GM12878 (cell line): ENCODE data around the gene C2orf92. TPM values are rescaled to one million over a fixed set of nuclear protein-coding genes. Genes with fewer than 3 reads are reported as not detected.

Experiments
- ATAC-seq: fragments of 200-7000 bp; cut with Tn5 transposase; 3 replicates; pipeline ENCODE4 v1.9.1; 2020; ENCODE audit warnings: mild to moderate bottlenecking, moderate library complexity
- BruUV-seq: library from RNA; stranded (reverse); fragments of 400-500 nt; replicated peaks from 2 replicates; lab custom pipeline; 2021; lab: Mats Ljungman, UMichigan
- CTCF ChIA-PET: fragments of 300-600 bp; sonication (Branson Sonifier 250); formaldehyde crosslinking; extraction: SDS; loops from one replicate; lab custom pipeline; 2021; ENCODE audit warnings: inconsistent platforms; lab: Yijun Ruan, JAX
- POLR2A ChIA-PET: fragments of 350-600 bp; formaldehyde crosslinking; extraction: SDS; loops from one replicate; lab custom pipeline; 2021; ENCODE audit warnings: inconsistent platforms; lab: Charles Lee
- RAD21 ChIA-PET: fragments of 300-600 bp; sonication (Branson Sonifier 250); formaldehyde crosslinking; loops from one replicate; lab custom pipeline; 2023; ENCODE audit warnings: antibody characterized with exemption; ENCODE audit not compliant: unreplicated experiment; lab: Charles Lee
- SMC1A ChIA-PET: fragments of 300-600 bp; sonication (Branson Sonifier 250); formaldehyde crosslinking; loops from one replicate; lab custom pipeline; 2023; ENCODE audit not compliant: unreplicated experiment, uncharacterized antibody; lab: Charles Lee
- DNase-seq: peaks from one replicate; pipeline ENCODE4 v3.0.0-alpha.2; 2011; ENCODE audit warnings: low read depth, low spot score
- FAIRE-seq: peaks from 3 replicates; lab custom pipeline; 2011; peaks lifted over from hg19 to GRCh38; lab: Jason Lieb, UNC
- H2AFZ ChIP-seq: 2 replicates; pipeline ENCODE4 v1.6.0; 2011; ENCODE audit warnings: low read depth, low read length, control low read depth; ENCODE audit not compliant: control insufficient read depth
- H3K27ac ChIP-seq: 2 replicates; pipeline ENCODE4 v1.5.1; 2011; ENCODE audit warnings: control low read depth; ENCODE audit not compliant: control insufficient read depth, insufficient read depth
- H3K27me3 ChIP-seq, 2 experiments: replicated peaks in 1 of 2; 2 replicates each; pipeline versions ENCODE4 v1.6.0 to v1.6.1; 2011; ENCODE audit warnings: low read length in 1 of 2; ENCODE audit not compliant: control insufficient read depth in 2 of 2, insufficient read depth in 2 of 2
- H3K36me3 ChIP-seq, 2 experiments: 2 replicates each; pipeline ENCODE4 v1.5.1; 2011; ENCODE audit warnings: low read length in 1 of 2; ENCODE audit not compliant: control insufficient read depth in 2 of 2, insufficient read depth in 2 of 2
- H3K4me1 ChIP-seq: 2 replicates; pipeline ENCODE4 v1.6.1; 2011; ENCODE audit warnings: mild to moderate bottlenecking, low read length, moderate library complexity, mixed read lengths; ENCODE audit not compliant: control insufficient read depth, insufficient read depth
- H3K4me2 ChIP-seq: 2 replicates; pipeline ENCODE4 v1.6.0; 2011; ENCODE audit warnings: control low read depth; ENCODE audit not compliant: control insufficient read depth, insufficient read depth
- H3K4me3 ChIP-seq: fragments of 200-600 bp; sonication (generic); 2 replicates; pipeline ENCODE4 v1.5.1; 2016
- H3K79me2 ChIP-seq: 2 replicates; pipeline ENCODE4 v1.6.0; 2011; ENCODE audit warnings: low read length; ENCODE audit not compliant: control insufficient read depth, insufficient read depth
- H3K9ac ChIP-seq: 2 replicates; pipeline ENCODE4 v1.8.0; 2011; ENCODE audit warnings: low read length, control low read depth, mixed read lengths; ENCODE audit not compliant: control insufficient read depth, insufficient read depth
- H3K9me3 ChIP-seq: replicated peaks from 3 replicates; pipeline ENCODE4 v1.5.1; 2011; ENCODE audit warnings: mild to moderate bottlenecking, low read length; ENCODE audit not compliant: control insufficient read depth, insufficient read depth
- H4K20me1 ChIP-seq: 2 replicates; pipeline ENCODE4 v1.6.0; 2011; ENCODE audit not compliant: control insufficient read depth, insufficient read depth
- CHD4 ChIP-seq: fragments of 200-600 bp; sonication (generic); IDR thresholded peaks from 2 replicates; pipeline ENCODE4 v1.6.1; 2016; ENCODE audit warnings: mild to moderate bottlenecking
- ETV6 ChIP-seq, 2 experiments: fragments of 450-650 bp in 1 of 2; IDR thresholded peaks in 1 of 2; conservative IDR thresholded peaks in 1 of 2; 2 replicates each; pipeline ENCODE4 v1.6.1; 2014; ENCODE audit warnings: antibody characterized with exemption in 1 of 2, borderline replicate concordance in 1 of 2, low read depth in 1 of 2, mild to moderate bottlenecking in 1 of 2, moderate library complexity in 1 of 2
- MEF2A ChIP-seq: IDR thresholded peaks from 2 replicates; pipeline ENCODE4 v1.6.1; 2011; ENCODE audit warnings: low read depth, mild to moderate bottlenecking, low read length, moderate library complexity; ENCODE audit not compliant: insufficient read depth
- POLR2A ChIP-seq: IDR thresholded peaks from 2 replicates; pipeline ENCODE4 v1.6.1; 2011; ENCODE audit warnings: low read depth, mild to moderate bottlenecking, low read length
- POLR2AphosphoS2 ChIP-seq: IDR thresholded peaks from 2 replicates; pipeline ENCODE4 v1.6.1; 2011; ENCODE audit warnings: low read depth, mild to moderate bottlenecking, low read length, improper control_type of control experiment, moderate library complexity
- RAD21 ChIP-seq: IDR thresholded peaks from 2 replicates; pipeline ENCODE4 v1.6.1; 2011; ENCODE audit warnings: mild to moderate bottlenecking, low read depth, low read length, moderate library complexity; ENCODE audit not compliant: insufficient read depth
- SPI1 ChIP-seq: IDR thresholded peaks from 2 replicates; pipeline ENCODE4 v1.6.1; 2011; ENCODE audit warnings: low read depth, mild to moderate bottlenecking, low read length, moderate library complexity, borderline replicate concordance; ENCODE audit not compliant: insufficient read depth
- whole genome bisulfite sequencing: methylation state at CpG from one replicate; pipeline ENCODE4 v1.1.6; 2016; ENCODE audit warnings: low lambda C conversion rate; ENCODE audit not compliant: insufficient replicate concordance, insufficient coverage; ENCODE audit errors: missing lambda C conversion rate; 5-methylcytosine and 5-hydroxymethylcytosine counted together
- in situ Hi-C: fragments of 300-500 bp; cut with MboI; formaldehyde crosslinking; loops from 9 replicates; pipeline ENCODE4 v1.14.3; 2018; ENCODE audit warnings: mixed read lengths
- intact Hi-C: fragments of 100-400 bp; cut with micrococcal nuclease; formaldehyde crosslinking; loops from one replicate; pipeline ENCODE4 v1.14.2; 2022; ENCODE audit not compliant: unreplicated experiment
- polyA plus RNA-seq, 11 experiments: library from polyadenylated mRNA; depleted of rRNA in 4 of 11; unstranded in 6 of 11; stranded (reverse) in 5 of 11; fragments of >200 nt; fragmentation: Nextera tagmentation in 4 of 11; fragmentation: Illumina TruSeq in 1 of 11; extraction: Ambion mirVana in 4 of 11; extraction: Trizol in 1 of 11; gene quantifications; 1 replicate in 1 of 11; 2 replicates in 10 of 11; pipeline versions ENCODE4 v1.2.1 to v1.2.3, GENCODE V29; 2011 to 2016; ENCODE audit warnings: inconsistent platforms in 2 of 11, missing spikeins in 2 of 11, low read depth in 1 of 11
- total RNA-seq, 4 experiments: library from RNA; depleted of rRNA in 3 of 4; stranded (reverse); fragments of >200 nt in 3 of 4; fragmentation: Illumina TruSeq in 1 of 4; extraction: Trizol in 1 of 4; gene quantifications; 2 replicates each; pipeline versions ENCODE4 v1.2.1 to v1.2.3, GENCODE V29; 2013 to 2021

The C2orf92 gene
- total and polyA plus RNA-seq, 10 of the 15 experiments (the other 5 are each of a cell fraction or from before 2014, with no cell fraction given): 0.40 to 10.1 (median 3.7) TPM

DNA sequence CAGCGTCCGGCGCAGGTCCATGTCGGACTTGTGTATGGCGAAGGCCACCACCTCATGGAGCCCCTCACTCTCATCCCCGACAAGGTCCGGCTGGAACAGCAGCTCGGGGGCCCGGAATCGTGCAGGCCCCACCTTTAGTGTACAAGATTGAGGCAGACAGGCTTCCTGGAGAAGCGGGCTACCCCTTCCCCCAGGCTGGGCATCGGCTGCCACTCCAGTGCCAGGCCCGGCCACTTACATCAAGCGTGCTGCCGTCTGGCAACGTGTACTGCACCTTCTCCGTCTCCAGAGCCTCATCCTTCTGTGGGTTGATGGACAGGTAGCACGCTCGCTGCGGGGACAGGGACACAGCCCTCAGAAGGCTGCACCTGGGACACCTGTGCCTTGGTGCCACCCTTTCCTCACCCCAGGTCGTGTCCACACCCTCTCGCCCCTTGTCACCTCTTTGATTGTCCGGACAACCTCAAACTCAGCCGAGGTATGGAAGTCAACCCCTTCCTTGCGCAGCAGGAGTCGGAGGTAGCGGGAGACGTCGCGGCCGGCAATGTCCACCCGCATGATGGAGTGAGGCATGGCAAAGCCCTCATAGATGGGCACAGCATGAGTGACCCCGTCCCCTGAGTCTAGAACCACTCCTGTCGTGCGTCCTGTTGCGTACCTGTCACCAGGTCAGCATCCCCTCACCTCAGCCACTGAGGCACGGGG, 11.4 kb upstream of the C2orf92 start:
- POLR2A ChIA-PET: no interaction called here
- Histone ChIP-seq H3K9me3 (no peaks in the 10 kb centered on the region; the same call in 2 of the 3 replicates), H2AFZ (no peak overlapping the region), H4K20me1 (peaks cover 2% of the 10 kb centered on the region; the same call in 1 of the 2 replicates), H3K4me3 (no peak overlapping the region), H3K36me3 (peaks cover 6 to 8% of the 10 kb centered on the region in 2 experiments; a peak in 3 of 4 replicates), H3K27ac (no peak overlapping the region), H3K4me2 (no peak overlapping the region), H3K4me1 (no peaks in the 10 kb centered on the region; the same call in 1 of the 2 replicates), H3K9ac (no peak overlapping the region), H3K27me3 (no peaks in the 10 kb centered on the region), H3K79me2 (peaks cover 26% of the 10 kb centered on the region)
- in situ Hi-C loops (no loop called here), intact Hi-C loops (no loop called here)
- CTCF ChIA-PET: interaction anchor here (0.9 kb wide), 1 partner anchor 9 kb away, joined by 3 read pairs; no protein-coding TSS in a partner anchor
- BruUV-seq: no TSS peak
- no peak for DNase-seq
- RAD21 ChIA-PET: no interaction called here
- 96% methylated on average over 31 of the region's 37 CpGs for WGBS
- no peak for TF ChIP-seq CHD4
- no peak for TF ChIP-seq SPI1
- TF ChIP-seq POLR2AphosphoS2: 0 out of 2 replicates have a peak, but pooled peaks have one; percentile 8
- peak; percentile 43 for TF ChIP-seq POLR2A
- no peak for TF ChIP-seq ETV6 (conservative IDR thresholded peaks at IDR 0.05 in 1 of 2, IDR thresholded peaks at IDR 0.05 in 1 of 2; ENCODE audit: borderline replicate concordance in 1 of 2, low read depth in 1 of 2)
- no peak for TF ChIP-seq MEF2A
- no peak for TF ChIP-seq RAD21
- FAIRE-seq: no peak
- no peak for ATAC-seq
- SMC1A ChIA-PET: no interaction called here
